LNCAP (cell line): ENCODE results near the gene FGR.

Experiments used
- CTCF ChIP-seq: fragments of 450-650 bp; IDR thresholded peaks from 2 replicates; pipeline ENCODE4 v1.5.1; 2017; ENCODE audit warnings: mild to moderate bottlenecking

Gene FGR

GRCh38 chr1:27634177-27634984, 604 bp downstream of the FGR start:
- TF ChIP-seq CTCF: no peak

GRCh38 chr1:27633640-27634176, 1.3 kb downstream of the FGR start:
- no peak for TF ChIP-seq CTCF

- no peak for TF ChIP-seq CTCF
Observed at GRCh38 chr1:27633298-27633610, 1.7 kb downstream of the FGR start.

- TF ChIP-seq CTCF: no peak
Observed at GRCh38 chr1:27632387-27633297, 2.3 kb downstream of the FGR start.

GRCh38 chr1:27630859-27631491, 4.0 kb downstream of the FGR start:
- no peak for TF ChIP-seq CTCF

DNA sequence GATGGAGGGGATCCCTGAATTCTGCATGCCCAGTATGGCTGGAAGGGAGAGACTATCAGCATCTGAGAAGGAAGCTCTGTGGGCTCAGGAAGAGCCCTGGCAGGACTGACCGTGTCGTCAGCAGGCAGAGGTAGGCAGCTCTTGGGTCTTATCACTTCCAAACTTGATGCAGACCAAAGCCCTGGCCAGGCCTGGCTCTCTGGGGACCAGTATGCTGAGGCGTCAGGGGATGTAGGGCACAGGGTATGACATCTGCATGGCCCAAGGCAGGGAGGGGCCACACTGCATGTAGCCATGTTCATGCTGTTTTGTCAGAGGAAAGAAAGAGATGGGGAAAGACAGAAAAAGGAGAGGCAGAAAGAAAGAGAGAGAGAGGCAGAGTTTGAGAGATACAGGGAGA, 6.3 kb downstream of the FGR start:
- TF ChIP-seq CTCF: no peak

- TF ChIP-seq CTCF: no peak
Observed at GRCh38 chr1:27627061-27627460, 7.9 kb downstream of the FGR start.
